Mucosa of descending colon (tissue), 3 donors: ENCODE measurements around the gene DRG2. TPM values are rescaled to one million over a fixed set of nuclear protein-coding genes. Genes with fewer than 3 reads are reported as not detected.
A peak's percentile ranks its signal among the peaks of the same experiment; 100 is the strongest.

Experiments
- ATAC-seq: fragments of 200-7000 bp; cut with Tn5 transposase; one replicate; pipeline ENCODE4 v1.9.1; 2020; ENCODE audit warnings: mild to moderate bottlenecking, moderate library complexity
- DNase-seq, 3 donors: peaks; one replicate each; pipeline ENCODE4 v3.0.0-alpha.2; 2020
- H3K36me3 ChIP-seq: fragments of 200-600 bp; one replicate; pipeline ENCODE4 v1.8.0; 2021; ENCODE audit warnings: low read depth, mild to moderate bottlenecking
- H3K4me1 ChIP-seq: fragments of 200-600 bp; one replicate; pipeline ENCODE4 v1.8.0; 2021; ENCODE audit warnings: low read depth, mild to moderate bottlenecking
- H3K4me3 ChIP-seq: fragments of 200-600 bp; one replicate; pipeline ENCODE4 v1.8.0; 2021; ENCODE audit warnings: mild to moderate bottlenecking
- H3K9me3 ChIP-seq: fragments of 200-600 bp; one replicate; pipeline ENCODE4 v1.8.0; 2021; ENCODE audit warnings: mild to moderate bottlenecking
- CTCF ChIP-seq: fragments of 200-600 bp; IDR thresholded peaks from one replicate; pipeline ENCODE4 v1.8.0; 2022; ENCODE audit warnings: antibody characterized with exemption, mild to moderate bottlenecking
- intact Hi-C, 2 donors: fragments of 100-400 bp; cut with DNase I in 1 of 2; cut with micrococcal nuclease in 1 of 2; formaldehyde crosslinking; loops; one replicate each; pipeline versions ENCODE4 v1.11.0 to v1.11.1; 2022; cut with DNase I, micrococcal nuclease
- total RNA-seq, 3 donors: library from RNA; stranded (reverse); fragmentation: NEBNext Ultra II Directional in 2 of 3; extraction: Animal tissue kit (Norgen Biotek cat#: 25700) in 2 of 3; gene quantifications; one replicate each; pipeline versions ENCODE4 v1.2.1 to v1.2.4, GENCODE V29; 2021 to 2023
- donor health status: DM: no; HTN: no; CAD: no; lungs with moderate emphysema.
- donor health status: DM: no; HTN: no; CAD: no.
- donor health status: DM: no; HTN: yes; CAD: no.

The DRG2 gene
- total RNA-seq, 3 donors from 2014 or later: 28.9 to 32.8 (median 32.6) TPM

- intact Hi-C loops: no loop called here
- no peak for DNase-seq
Observed at GRCh38 chr17:18076936-18077335, 10.8 kb upstream of the DRG2 start.

DNA sequence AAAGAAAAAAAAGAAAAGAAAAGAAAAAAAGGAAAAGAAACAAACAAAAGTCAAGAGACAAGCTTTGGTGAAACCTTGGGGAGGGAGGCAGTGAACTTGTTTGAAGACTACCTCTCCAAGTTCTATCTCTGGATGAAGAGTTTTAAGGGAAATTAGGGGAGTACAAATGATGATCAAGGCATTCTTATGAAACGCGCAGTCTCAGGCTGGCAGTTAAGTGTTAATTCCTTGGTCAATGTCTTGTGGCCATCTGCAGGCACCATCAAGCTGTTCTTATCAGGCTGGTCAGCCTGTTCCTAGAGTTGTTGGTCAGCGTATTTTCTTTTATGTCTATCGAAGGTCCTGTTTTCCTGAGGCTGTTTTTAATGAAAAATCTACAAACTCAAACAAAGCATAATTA is 8.2 kb upstream of the DRG2 start:
- ATAC-seq: no peak
- DNase-seq: no peak
- Histone ChIP-seq H3K9me3 (no peaks in the 10 kb centered on the region), H3K4me1 (no peaks in the 10 kb centered on the region), H3K4me3 (no peak overlapping the region), H3K36me3 (no peaks in the 10 kb centered on the region)
- intact Hi-C loops: no loop called here
- no peak for TF ChIP-seq CTCF

More at GRCh38 chr17:18076936-18077335, 10.8 kb upstream of the DRG2 start:
- TF ChIP-seq CTCF: no peak
- no peaks in the 10 kb centered on the region for H3K9me3 ChIP-seq
- no peak overlapping the region for H3K4me3 ChIP-seq
- H3K4me1 ChIP-seq: no peaks in the 10 kb centered on the region
- no peak for ATAC-seq
- no peaks in the 10 kb centered on the region for H3K36me3 ChIP-seq

DNA sequence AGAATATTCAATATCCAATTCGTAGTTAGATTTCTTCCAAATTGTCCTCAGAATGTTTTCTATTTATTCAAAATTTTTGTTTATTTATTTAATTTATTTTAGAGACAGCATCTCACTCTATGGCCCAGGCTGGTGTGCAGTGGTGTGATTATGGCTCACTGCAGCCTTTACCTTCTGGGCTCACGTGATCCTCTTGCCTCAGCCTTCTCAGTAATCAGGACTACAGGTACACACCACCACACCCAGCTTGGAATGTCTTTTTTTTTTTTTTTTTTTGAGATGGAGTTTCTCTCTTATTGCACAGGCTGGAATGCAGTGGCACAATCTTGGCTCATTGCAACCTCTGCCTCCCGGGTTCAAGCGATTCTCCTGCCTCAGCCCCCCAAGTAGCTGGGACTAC is 3.5 kb upstream of the DRG2 start:
- intact Hi-C loops: no loop called here
- DNase-seq (peak in 1 of 3 donors; percentile 30), ATAC-seq (peak; percentile 26)
- H3K9me3 ChIP-seq: no peaks in the 10 kb centered on the region
- H3K4me3 ChIP-seq: no peak overlapping the region
- H3K4me1 ChIP-seq: peaks cover 17% of the 10 kb centered on the region
- no peaks in the 10 kb centered on the region for H3K36me3 ChIP-seq
- TF ChIP-seq CTCF: no peak

DNA sequence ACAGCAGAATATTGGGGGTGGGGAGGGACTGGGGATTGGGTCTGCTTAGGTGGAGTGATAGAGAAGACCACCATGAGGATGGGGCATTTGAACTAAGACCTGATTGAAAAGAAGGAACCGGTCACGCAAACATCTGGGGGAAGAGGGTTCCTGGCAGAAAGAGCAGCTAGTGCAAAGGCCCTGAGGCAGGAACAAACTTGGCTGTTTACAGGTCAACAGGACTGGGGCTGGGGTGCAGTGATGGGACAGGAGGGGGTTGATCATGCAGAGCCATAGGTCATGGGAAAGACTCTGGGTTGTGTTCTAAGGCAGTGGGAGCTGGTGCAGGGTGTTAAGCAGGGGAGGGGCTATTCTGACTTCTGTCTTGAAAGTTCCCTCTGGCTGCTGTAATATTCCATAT is 1.9 kb downstream of the DRG2 start:
- no peaks in the 10 kb centered on the region for H3K36me3 ChIP-seq
- TF ChIP-seq CTCF: no peak
- DNase-seq (no peak), ATAC-seq (no peak)
- intact Hi-C loops: no loop called here
- no peak overlapping the region for H3K4me3 ChIP-seq
- H3K4me1 ChIP-seq: peaks cover 17% of the 10 kb centered on the region
- H3K9me3 ChIP-seq: no peaks in the 10 kb centered on the region

- Histone ChIP-seq H3K9me3 (no peaks in the 10 kb centered on the region), H3K4me1 (peaks cover 1% of the 10 kb centered on the region), H3K4me3 (no peak overlapping the region), H3K36me3 (no peaks in the 10 kb centered on the region)
- intact Hi-C loops: no loop called here
- TF ChIP-seq CTCF: no peak
- DNase-seq (peak in 1 of 3 donors; percentile 25), ATAC-seq (peak; percentile 63)
Observed at GRCh38 chr17:18093616-18094408, 6.1 kb downstream of the DRG2 start.
